Upper lobe of left lung (tissue), 4 donors: ENCODE data around the gene FLAD1.

ENCODE experiments used
- CTCF ChIP-seq, 6 experiments: fragments of 450-650 bp in 4 of 6; fragments of 200-600 bp in 2 of 6; sonication (generic) in 2 of 6; IDR thresholded peaks; one replicate each; pipeline ENCODE4 v1.5.1; 2016 to 2019; ENCODE audit warnings: antibody characterized with exemption in 6 of 6
- EP300 ChIP-seq, 4 donors: sonication (generic); formaldehyde crosslinking; IDR thresholded peaks; one replicate each; pipeline ENCODE4 v1.5.1; 2017; ENCODE audit warnings: antibody characterized with exemption in 4 of 4, control low read depth in 2 of 4
- POLR2A ChIP-seq, 4 donors: fragments of 450-650 bp; IDR thresholded peaks; one replicate each; pipeline ENCODE4 v1.5.1; 2016 to 2017; ENCODE audit warnings: antibody characterized with exemption in 4 of 4, mild to moderate bottlenecking in 2 of 4
- POLR2AphosphoS5 ChIP-seq, 2 donors: sonication (generic); formaldehyde crosslinking; IDR thresholded peaks; one replicate each; pipeline ENCODE4 v1.5.1; 2017; ENCODE audit warnings: antibody characterized with exemption in 2 of 2

- TF ChIP-seq CTCF (IDR thresholded peaks at IDR 0.05) (no peak), POLR2A (IDR thresholded peaks at IDR 0.05) (no peak), POLR2AphosphoS5 (IDR thresholded peaks at IDR 0.05) (no peak), EP300 (IDR thresholded peaks at IDR 0.05) (no peak)
Observed at GRCh38 chr1:154948079-154948478, 35.1 kb upstream of the FLAD1 start.
